K562 (cell line): ENCODE results near the gene TENM4. TPM values are rescaled to one million over a fixed set of nuclear protein-coding genes. Genes with fewer than 3 reads are reported as not detected.

Experiments used
- ATAC-seq: fragments of 200-7000 bp; cut with Tn5 transposase; 3 replicates; pipeline ENCODE4 v1.9.1; 2020; ENCODE audit warnings: moderate library complexity
- BruUV-seq: library from RNA; stranded (reverse); fragments of 400-500 nt; replicated peaks from 2 replicates; lab custom pipeline; 2021; lab: Mats Ljungman, UMichigan
- CTCF ChIA-PET: fragments of 300-600 bp; formaldehyde crosslinking; extraction: SDS; loops from one replicate; lab custom pipeline; 2021; ENCODE audit warnings: low intra/inter-chr PET ratio; lab: Yijun Ruan, JAX
- POLR2A ChIA-PET: fragments of 300-600, 350-650 bp; sonication (Branson Sonifier 250); formaldehyde crosslinking; extraction: SDS; loops from one replicate; lab custom pipeline; 2021; ENCODE audit warnings: antibody characterized with exemption, inconsistent platforms; lab: Yijun Ruan, JAX
- DNase-seq, 4 experiments: peaks; one replicate each; pipeline versions ENCODE4 v3.0.0 to v3.0.0-alpha.2; 2011 to 2018; ENCODE audit warnings: low spot score in 3 of 4, mixed read lengths in 3 of 4; ENCODE audit errors: extremely low read depth in 1 of 4
- FAIRE-seq: peaks from 2 replicates; lab custom pipeline; 2011; peaks lifted over from hg19 to GRCh38; lab: Jason Lieb, UNC
- H2AFZ ChIP-seq: 2 replicates; pipeline ENCODE4 v1.6.0; 2011; ENCODE audit warnings: low read depth, low read length, control low read depth, inconsistent platforms
- H3K27ac ChIP-seq: fragments of 200-600 bp; 3 replicates; pipeline ENCODE4 v1.8.0; 2011; ENCODE audit warnings: low read depth, mild to moderate bottlenecking, control low read depth, inconsistent platforms, low read length, moderate library complexity, mixed read lengths; ENCODE audit errors: extremely low read depth
- H3K27me3 ChIP-seq, 2 experiments: fragments of 300-600 bp in 1 of 2; 2 replicates in 1 of 2; 3 replicates in 1 of 2; pipeline versions ENCODE4 v1.6.0 to v1.8.0; 2011; ENCODE audit warnings: inconsistent platforms in 2 of 2, low read length in 2 of 2, mild to moderate bottlenecking in 1 of 2, mixed read lengths in 1 of 2, moderate library complexity in 1 of 2; ENCODE audit not compliant: control insufficient read depth in 2 of 2, insufficient read depth in 2 of 2
- H3K36me3 ChIP-seq: fragments of 300-600 bp; 3 replicates; pipeline ENCODE4 v1.8.0; 2011; ENCODE audit warnings: mild to moderate bottlenecking, low read length, inconsistent platforms; ENCODE audit not compliant: control insufficient read depth, insufficient read depth
- H3K4me1 ChIP-seq, 2 experiments: fragments of 200-600 bp in 1 of 2; replicated peaks in 1 of 2; 2 replicates in 1 of 2; 3 replicates in 1 of 2; pipeline versions ENCODE4 v1.5.1 to v1.8.0; 2011; ENCODE audit warnings: inconsistent platforms in 2 of 2, low read length in 2 of 2, mild to moderate bottlenecking in 1 of 2, mixed read lengths in 1 of 2, moderate library complexity in 1 of 2; ENCODE audit not compliant: control insufficient read depth in 2 of 2, insufficient read depth in 2 of 2
- H3K4me2 ChIP-seq: 2 replicates; pipeline ENCODE4 v1.6.1; 2011; ENCODE audit warnings: low read length, control low read depth, inconsistent platforms, mixed read lengths; ENCODE audit not compliant: insufficient read depth
- H3K4me3 ChIP-seq: fragments of 200-600 bp; sonication (generic), shearing (Covaris generic); 2 replicates; pipeline ENCODE4 v1.5.1; 2016; ENCODE audit warnings: control low read depth, inconsistent platforms
- H3K79me2 ChIP-seq: fragments of 200-600 bp; 3 replicates; pipeline ENCODE4 v1.8.0; 2011; ENCODE audit warnings: low read length, inconsistent platforms; ENCODE audit not compliant: control insufficient read depth, insufficient read depth
- H3K9ac ChIP-seq, 2 experiments: 2 replicates each; pipeline versions ENCODE4 v1.6.0 to v1.6.1; 2011; ENCODE audit warnings: low read depth in 2 of 2, low read length in 2 of 2, control low read depth in 1 of 2, inconsistent platforms in 1 of 2, mild to moderate bottlenecking in 1 of 2, mixed read lengths in 1 of 2; ENCODE audit not compliant: insufficient read depth in 1 of 2
- H3K9me1 ChIP-seq: one replicate; pipeline ENCODE4 v1.6.0; 2011; ENCODE audit warnings: inconsistent platforms, mild to moderate bottlenecking, low read length, moderate library complexity; ENCODE audit not compliant: control insufficient read depth, insufficient read depth
- H3K9me3 ChIP-seq: replicated peaks from 2 replicates; pipeline ENCODE4 v1.5.1; 2011; ENCODE audit warnings: low read depth, low read length, inconsistent platforms; ENCODE audit not compliant: control insufficient read depth, insufficient read depth
- H4K20me1 ChIP-seq: replicated peaks from 2 replicates; pipeline ENCODE4 v1.6.1; 2011; ENCODE audit warnings: low read length, inconsistent platforms, mixed read lengths; ENCODE audit not compliant: control insufficient read depth, insufficient read depth
- CAMTA2 ChIP-seq: fragments of 250-450 bp; sonication (Bioruptor Pico); conservative IDR thresholded peaks from 2 replicates; pipeline ENCODE4 v1.5.1; 2022
- GTF2E2 ChIP-seq: fragments of 200-800 bp; sonication (Bioruptor generic); IDR thresholded peaks from 2 replicates; pipeline ENCODE4 v1.6.1; 2016; ENCODE audit warnings: missing genetic modification characterization, missing compliant biosample characterization
- JUNB ChIP-seq: fragments of 450-650 bp; formaldehyde crosslinking; conservative IDR thresholded peaks from 2 replicates; pipeline ENCODE4 v1.4.0; 2020; ENCODE audit warnings: mild to moderate bottlenecking
- TCF3 ChIP-seq: sonication (generic); formaldehyde crosslinking; IDR thresholded peaks from 2 replicates; pipeline ENCODE4 v1.4.0; 2020; ENCODE audit warnings: mild to moderate bottlenecking, missing genetic modification reagents
- TSHZ1 ChIP-seq: fragments of 250-450 bp; sonication (Bioruptor Pico); IDR thresholded peaks from 2 replicates; pipeline ENCODE4 v1.4.0; 2020; ENCODE audit warnings: mild to moderate bottlenecking, moderate library complexity
- WGBS: fragments of 100-300 bp; shearing (Covaris generic); methylation state at CpG from one replicate; pipeline ENCODE4 v1.1.6; 2016; ENCODE audit warnings: low coverage, mixed read lengths; ENCODE audit not compliant: insufficient coverage; ENCODE audit errors: missing lambda C conversion rate; 5-methylcytosine and 5-hydroxymethylcytosine counted together
- in situ Hi-C: fragments of 300-500 bp; cut with MboI; formaldehyde crosslinking; loops from 4 replicates; pipeline ENCODE4 v1.15.0; 2018; ENCODE audit warnings: inconsistent platforms, mixed read lengths
- intact Hi-C: fragments of 100-400 bp; cut with micrococcal nuclease; formaldehyde crosslinking; loops from 2 replicates; pipeline ENCODE4 v1.14.2; 2022
- polyA plus RNA-seq, 8 experiments: library from polyadenylated mRNA; depleted of rRNA in 4 of 8; stranded (reverse) in 5 of 8; unstranded in 3 of 8; fragments of >200 nt; fragmentation: Nextera tagmentation in 2 of 8; fragmentation: Illumina TruSeq in 1 of 8; extraction: Ambion mirVana in 2 of 8; extraction: Trizol in 1 of 8; gene quantifications; 2 replicates each; pipeline versions ENCODE4 v1.2.1 to v1.2.3, GENCODE V29; 2011 to 2014; ENCODE audit warnings: inconsistent platforms in 1 of 8, missing spikeins in 1 of 8
- total RNA-seq, 7 experiments: library from RNA; depleted of rRNA in 6 of 7; stranded (reverse); fragments of >200 nt in 6 of 7; fragmentation: Illumina TruSeq in 2 of 7; extraction: Trizol in 2 of 7; gene quantifications; 2 replicates each; pipeline versions ENCODE4 v1.2.1 to v1.2.3, GENCODE V29; 2011 to 2021; ENCODE audit warnings: low replicate concordance in 1 of 7

The TENM4 gene
- total and polyA plus RNA-seq, 9 of the 15 experiments (the other 6 are each of a cell fraction or from before 2014, with no cell fraction given): 0.16 TPM; not detected in 8

- in situ Hi-C loops (no loop called here), intact Hi-C loops (no loop called here)
- H3K79me2 ChIP-seq: no peaks in the 10 kb centered on the region
- no peak for FAIRE-seq
- no peaks in the 10 kb centered on the region for H3K36me3 ChIP-seq
- BruUV-seq: no TSS peak
- H4K20me1 ChIP-seq: no peaks in the 10 kb centered on the region
- TF ChIP-seq TCF3 (no peak), JUNB (no peak), CAMTA2 (CRISPR knock-in tag) (no peak), GTF2E2 (tag) (no peak), TSHZ1 (CRISPR knock-in tag) (no peak)
- no peak overlapping the region for H3K4me3 ChIP-seq
- no peak for DNase-seq
- 0% methylated on average over 1 of the region's 1 CpG for WGBS
- no peak overlapping the region for H2AFZ ChIP-seq
- ChIA-PET CTCF (no interaction called here), POLR2A (no interaction called here)
- no peak overlapping the region for H3K27ac ChIP-seq
- 0 out of 5 replicates have a peak, but pooled peaks cover 0 to 3% of the 10 kb centered on the region in 2 experiments for H3K4me1 ChIP-seq
- H3K9me1 ChIP-seq: no peaks in the 10 kb centered on the region
- ATAC-seq: no peak
- H3K27me3 ChIP-seq: peaks cover 0 to 19% of the 10 kb centered on the region in 2 experiments; a peak in 2 of 5 replicates
- H3K9me3 ChIP-seq: no peaks in the 10 kb centered on the region
- H3K4me2 ChIP-seq: no peak overlapping the region
- H3K9ac ChIP-seq: no peak overlapping the region
Measured at GRCh38 chr11:78783301-78783700, 657.5 kb downstream of the TENM4 start.
